G401.6 (cell line): ENCODE measurements around the gene EDAR.

Experiments
- FAIRE-seq: peaks from 2 replicates; lab custom pipeline; 2012; peaks lifted over from hg19 to GRCh38; lab: Jason Lieb, UNC

Gene EDAR

GRCh38 chr2:108847000-108847399 is 142.0 kb downstream of the EDAR start:
- FAIRE-seq = no peak

- no peak for FAIRE-seq
These were observed 143.1 kb downstream of the EDAR start for GRCh38 chr2:108845923-108846322.
